Urinary bladder (tissue), 4 donors: Measurements from ENCODE around the gene FCGR1A. TPM values are rescaled to one million over a fixed set of nuclear protein-coding genes. Genes with fewer than 3 reads are reported as not detected.
"Not testable (repeated sequence)": the region's sequence is repeated elsewhere in the genome, so short reads cannot be mapped to it uniquely, and the experiment has no call there.

ENCODE experiments used
- DNase-seq: peaks from one replicate; pipeline ENCODE4 v3.0.0-alpha.2; 2015; ENCODE audit errors: extremely low spot score
- H3K27ac ChIP-seq: one replicate; pipeline ENCODE4 v1.5.1; 2013; ENCODE audit warnings: low read depth, mild to moderate bottlenecking, moderate library complexity
- H3K36me3 ChIP-seq: one replicate; pipeline ENCODE4 v1.6.1; 2013; ENCODE audit warnings: mild to moderate bottlenecking, moderate library complexity; ENCODE audit not compliant: insufficient read depth
- H3K4me1 ChIP-seq: one replicate; pipeline ENCODE4 v1.6.1; 2013; ENCODE audit warnings: mild to moderate bottlenecking, moderate library complexity; ENCODE audit not compliant: insufficient read depth
- H3K4me3 ChIP-seq: one replicate; pipeline ENCODE4 v1.5.1; 2013; ENCODE audit warnings: low read depth, low read length
- WGBS: extraction: QIAGEN DNeasy Blood & Tissue Kit; methylation state at CpG from one replicate; pipeline ENCODE4 v1.1.7; 2013; 5-methylcytosine and 5-hydroxymethylcytosine counted together
- polyA plus RNA-seq: library from polyadenylated mRNA; stranded (reverse); fragments of 200-250 nt; gene quantifications from one replicate; pipeline ENCODE4 v1.2.3, GENCODE V29; 2013
- total RNA-seq: library from RNA; depleted of rRNA; stranded (reverse); fragments of >200 nt; gene quantifications from one replicate; pipeline ENCODE4 v1.2.3, GENCODE V29; 2014
- donor health status: healthy with polysubstance abuse.
- donor health status: healthy.

The FCGR1A gene
- total and polyA plus RNA-seq, 2 donors, result 10.2 to 10.4 TPM

DNA sequence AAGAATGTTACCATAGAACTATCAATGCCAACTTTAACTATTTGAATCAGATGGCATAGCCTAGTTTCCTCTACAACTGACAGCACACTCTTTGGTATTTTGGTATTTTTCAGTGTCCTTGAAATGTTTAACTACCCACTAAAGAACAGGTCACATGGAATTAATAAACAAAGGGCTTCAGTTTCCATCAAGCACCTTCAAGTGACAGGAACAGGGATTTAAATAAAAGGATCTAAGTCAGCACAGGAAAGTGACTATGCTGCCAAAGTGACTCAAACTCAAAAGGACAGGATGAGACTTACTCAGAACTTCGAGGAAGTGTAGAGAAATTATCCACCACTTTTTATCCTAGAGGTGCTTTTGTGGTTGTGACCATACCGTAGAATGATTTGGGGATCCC, 20.2 kb upstream of the FCGR1A start:
- 67% methylated on average over 2 of the region's 2 CpGs for WGBS
- H3K4me3 ChIP-seq, DNase-seq: not testable (repeated sequence)

DNA sequence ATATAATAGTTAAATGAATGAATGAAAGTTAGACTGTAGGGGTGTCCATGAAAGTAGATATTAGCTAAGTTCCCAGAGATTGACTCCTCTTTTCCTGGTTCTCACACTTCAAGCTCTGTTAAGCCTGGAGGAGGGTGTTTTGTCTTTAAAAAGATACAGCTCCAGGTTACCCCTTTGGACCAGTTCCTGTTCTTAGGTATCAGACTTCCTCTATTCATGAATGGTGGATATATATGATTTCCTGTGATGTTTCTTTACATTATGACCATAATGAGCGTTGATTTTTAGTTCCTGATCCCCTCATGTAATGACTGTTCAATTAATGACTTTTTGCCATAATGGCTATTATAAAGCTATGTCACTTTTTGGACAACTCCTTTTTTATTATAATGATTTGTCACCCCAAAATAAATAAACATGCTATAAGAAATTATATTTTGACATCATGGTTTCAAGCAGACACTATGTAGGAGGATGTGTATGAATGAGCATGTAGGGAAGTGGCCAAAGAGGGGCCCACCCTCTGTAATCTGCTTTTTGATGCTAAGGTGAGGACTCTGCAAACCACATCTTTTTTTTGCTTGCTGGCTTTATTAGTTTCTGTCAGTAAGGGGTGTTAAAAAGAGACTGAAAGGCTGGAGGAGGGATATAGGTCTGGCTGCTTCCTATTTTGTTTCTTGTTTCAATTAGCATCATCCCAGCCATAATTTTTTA, 18.2 kb upstream of the FCGR1A start:
- 79% methylated on average over 1 of the region's 1 CpG for WGBS
- DNase-seq, H3K27ac ChIP-seq, H3K36me3 ChIP-seq, H3K4me3 ChIP-seq, H3K4me1 ChIP-seq: not testable (repeated sequence)

More for the DNA sequence above, 20.2 kb upstream of the FCGR1A start:
- H3K4me1 ChIP-seq, H3K36me3 ChIP-seq, H3K27ac ChIP-seq: not testable (repeated sequence)

DNA sequence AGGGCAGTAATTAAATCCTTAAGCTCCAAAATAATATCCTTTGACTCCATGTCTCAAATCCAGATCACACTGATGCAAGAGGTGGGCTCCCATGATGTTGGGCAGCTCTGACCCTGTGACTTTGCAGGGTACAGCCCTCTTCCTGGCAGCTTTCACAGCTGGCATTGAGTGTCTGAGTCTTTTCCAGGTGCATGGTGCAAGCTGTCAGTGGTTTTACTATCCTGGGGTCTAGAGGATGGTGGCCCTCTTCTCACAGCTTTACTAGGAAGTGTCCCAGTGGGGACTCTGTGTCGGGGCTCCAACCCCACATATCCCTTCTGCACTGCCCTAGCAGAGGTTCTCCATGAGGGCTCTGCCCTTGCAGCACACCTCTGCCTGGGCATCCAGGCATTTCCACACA, 16.3 kb upstream of the FCGR1A start:
- not testable (repeated sequence) for H3K36me3 ChIP-seq, DNase-seq, H3K4me1 ChIP-seq, H3K27ac ChIP-seq, H3K4me3 ChIP-seq
- 100% methylated on average over 1 of the region's 1 CpG for WGBS

DNA sequence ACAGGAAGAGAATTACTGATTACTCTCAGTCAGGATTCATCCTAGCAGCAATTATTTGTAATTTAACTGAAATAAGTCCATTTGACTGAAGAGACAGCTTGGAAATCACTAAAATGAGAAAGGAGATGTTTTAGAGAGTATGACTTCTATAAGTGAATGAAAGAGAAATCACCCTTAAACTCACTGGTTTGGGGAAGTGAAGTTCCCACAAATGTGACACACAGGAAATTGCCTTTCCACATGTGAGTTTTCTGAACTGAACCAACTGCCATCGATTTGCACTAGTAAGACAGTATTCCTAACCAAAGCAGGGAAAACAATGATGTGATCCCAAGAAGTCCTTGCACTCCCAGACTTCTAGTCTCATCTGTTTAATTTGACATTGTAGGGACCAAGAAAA, 13.3 kb upstream of the FCGR1A start:
- no CpG with 5 or more reads among the region's 1 CpG for WGBS
- not testable (repeated sequence) for H3K36me3 ChIP-seq, DNase-seq

GRCh38 chr1:149770661-149771060, 11.8 kb upstream of the FCGR1A start:
- H3K4me1 ChIP-seq, H3K27ac ChIP-seq, H3K4me3 ChIP-seq, DNase-seq, H3K36me3 ChIP-seq: not testable (repeated sequence)
- WGBS, result 69% methylated on average over 4 of the region's 4 CpGs

More for the DNA sequence above, 13.3 kb upstream of the FCGR1A start:
- not testable (repeated sequence) for H3K4me3 ChIP-seq, H3K27ac ChIP-seq, H3K4me1 ChIP-seq

- H3K36me3 ChIP-seq, H3K4me1 ChIP-seq, H3K27ac ChIP-seq, DNase-seq, H3K4me3 ChIP-seq: not testable (repeated sequence)
- 48% methylated on average over 1 of the region's 4 CpGs for WGBS
These were observed 10.7 kb upstream of the FCGR1A start for GRCh38 chr1:149771653-149772425.

DNA sequence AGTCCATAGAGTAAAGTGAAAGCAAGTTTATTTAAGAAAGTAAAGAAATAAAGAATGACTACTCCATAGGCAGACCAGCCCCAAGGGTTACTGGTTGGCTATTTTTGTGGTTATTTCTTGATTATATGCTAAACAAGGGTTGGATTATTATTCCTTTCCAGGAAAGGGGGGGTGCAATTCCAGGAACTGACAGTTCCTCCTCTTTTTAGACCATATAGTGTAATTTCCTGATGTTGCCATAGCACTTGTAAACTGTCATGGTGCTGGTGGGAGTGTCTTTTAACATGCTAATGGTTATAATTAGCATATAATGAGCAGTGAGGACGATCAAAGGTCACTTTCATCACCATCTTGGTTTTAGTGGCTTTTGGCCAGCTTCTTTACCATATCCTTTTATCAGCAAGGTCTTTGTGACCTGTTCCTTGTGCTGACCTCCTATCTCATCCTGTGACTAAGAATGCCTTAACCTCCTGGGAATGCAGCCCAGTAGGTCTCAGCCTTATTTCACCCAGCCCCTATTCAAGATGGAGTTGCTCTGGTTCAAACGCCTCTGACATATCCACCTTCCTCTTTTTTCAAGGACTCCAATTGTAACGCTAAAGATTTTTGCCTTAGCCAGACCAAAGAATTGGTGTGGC, 6.9 kb upstream of the FCGR1A start:
- H3K27ac ChIP-seq, DNase-seq: not testable (repeated sequence)
- WGBS, result 56% methylated on average over 1 of the region's 3 CpGs

GRCh38 chr1:149777084-149777483, 5.4 kb upstream of the FCGR1A start:
- WGBS, result 12% methylated on average over 2 of the region's 3 CpGs
- H3K4me1 ChIP-seq, H3K27ac ChIP-seq, H3K36me3 ChIP-seq, H3K4me3 ChIP-seq, DNase-seq: not testable (repeated sequence)

More for the DNA sequence above, 6.9 kb upstream of the FCGR1A start:
- not testable (repeated sequence) for H3K4me3 ChIP-seq, H3K4me1 ChIP-seq, H3K36me3 ChIP-seq

GRCh38 chr1:149778313-149778712, 4.2 kb upstream of the FCGR1A start:
- H3K36me3 ChIP-seq, H3K4me3 ChIP-seq: not testable (repeated sequence)
- WGBS, result 58% methylated on average over 1 of the region's 1 CpG

GRCh38 chr1:149781413-149781984, 995 bp upstream of the FCGR1A start:
- WGBS, result 78% methylated on average over 5 of the region's 5 CpGs
- not testable (repeated sequence) for H3K27ac ChIP-seq, DNase-seq, H3K36me3 ChIP-seq, H3K4me1 ChIP-seq, H3K4me3 ChIP-seq

More at GRCh38 chr1:149778313-149778712, 4.2 kb upstream of the FCGR1A start:
- not testable (repeated sequence) for H3K4me1 ChIP-seq, DNase-seq, H3K27ac ChIP-seq

GRCh38 chr1:149783289-149783688, 795 bp downstream of the FCGR1A start:
- not testable (repeated sequence) for H3K36me3 ChIP-seq, H3K4me3 ChIP-seq, H3K4me1 ChIP-seq, H3K27ac ChIP-seq, DNase-seq
- no CpG with 5 or more reads among the region's 2 CpGs for WGBS

- not testable (repeated sequence) for DNase-seq, H3K4me1 ChIP-seq
- 71% methylated on average over 3 of the region's 4 CpGs for WGBS
These were observed 1.4 kb downstream of the FCGR1A start for GRCh38 chr1:149783868-149784267.

GRCh38 chr1:149787688-149788451, 5.4 kb downstream of the FCGR1A start:
- DNase-seq, H3K4me1 ChIP-seq, H3K27ac ChIP-seq, H3K36me3 ChIP-seq, H3K4me3 ChIP-seq: not testable (repeated sequence)
- WGBS, result 79% methylated on average over 3 of the region's 3 CpGs

More at GRCh38 chr1:149783868-149784267, 1.4 kb downstream of the FCGR1A start:
- not testable (repeated sequence) for H3K27ac ChIP-seq, H3K36me3 ChIP-seq, H3K4me3 ChIP-seq
